ENCODE data around the gene LEMD1.

DNA sequence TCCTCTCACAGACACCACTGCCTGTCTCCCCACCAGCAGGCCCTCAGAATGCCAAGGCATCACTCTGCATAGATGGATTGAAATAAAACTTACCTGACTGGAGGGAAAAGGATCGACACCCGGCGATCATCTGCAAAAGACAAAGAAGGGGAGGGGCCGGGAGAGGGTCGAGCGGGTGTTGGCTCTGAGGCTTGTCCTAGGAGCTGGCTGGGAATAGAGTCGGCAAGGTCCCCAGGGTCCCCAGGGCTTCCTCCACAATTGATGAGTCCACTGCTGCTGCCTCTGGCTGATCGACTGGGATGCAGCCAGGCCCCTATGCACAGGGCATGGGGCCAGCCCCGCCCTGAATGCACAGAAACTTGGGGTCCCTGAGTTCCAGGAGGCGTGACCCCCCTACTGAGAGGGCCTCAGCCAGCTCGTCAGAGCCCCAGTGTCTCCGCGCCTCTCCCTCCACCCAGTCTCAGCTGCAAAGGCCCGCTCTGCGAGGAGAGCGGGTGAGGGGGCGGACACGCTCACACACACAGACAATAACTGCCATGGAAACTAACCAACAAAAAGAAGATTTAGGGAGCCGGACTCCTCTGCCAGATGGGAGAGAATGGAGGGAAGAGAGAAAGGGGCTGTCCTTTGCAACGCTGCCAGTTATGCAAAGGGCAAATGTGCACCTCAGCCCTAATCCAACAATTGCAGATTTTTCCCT, 65.3 kb downstream of the LEMD1 start, which contains the start of gene KLHDC8A:
- TF ChIP-seq CTCF (IDR thresholded peaks at IDR 0.05; ENCODE audit: insufficient read depth, low read length) (no peak), POLR2AphosphoS5 (IDR thresholded peaks at IDR 0.05; ENCODE audit: low read depth) (no peak), REST (IDR thresholded peaks at IDR 0.05; ENCODE audit: insufficient replicate concordance, low read depth) (no peak), GABPA (IDR thresholded peaks at IDR 0.05; ENCODE audit: low read depth) (no peak)

All from HL-60 (cell line).